Measurements from ENCODE around the gene CCL20. TPM values are rescaled to one million over a fixed set of nuclear protein-coding genes. Genes with fewer than 3 reads are reported as not detected.

The CCL20 gene
- total and polyA plus RNA-seq, 2 of the 8 experiments (the other 6 are each of a cell fraction or from before 2014, with no cell fraction given): not detected

DNA sequence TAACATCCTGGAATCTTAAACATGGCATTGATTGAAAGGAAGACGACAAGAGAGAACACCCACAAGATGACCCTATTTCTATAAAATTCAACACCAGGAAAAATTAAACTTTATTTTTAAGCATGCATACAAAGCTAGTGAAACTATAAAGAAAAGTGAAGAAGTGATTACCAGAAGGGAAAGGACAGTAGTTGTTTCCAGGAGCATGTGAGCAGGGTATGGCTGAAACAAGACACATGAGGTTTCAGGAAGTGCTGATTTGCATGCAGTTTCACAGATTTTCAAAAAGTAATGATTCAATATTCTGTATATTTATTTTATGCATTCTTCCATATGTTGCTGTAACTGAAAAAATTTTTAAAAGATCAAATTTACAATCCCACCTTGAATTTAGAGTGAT is 33.2 kb downstream of the CCL20 start (continued):
- TF ChIP-seq, protein P1, sequence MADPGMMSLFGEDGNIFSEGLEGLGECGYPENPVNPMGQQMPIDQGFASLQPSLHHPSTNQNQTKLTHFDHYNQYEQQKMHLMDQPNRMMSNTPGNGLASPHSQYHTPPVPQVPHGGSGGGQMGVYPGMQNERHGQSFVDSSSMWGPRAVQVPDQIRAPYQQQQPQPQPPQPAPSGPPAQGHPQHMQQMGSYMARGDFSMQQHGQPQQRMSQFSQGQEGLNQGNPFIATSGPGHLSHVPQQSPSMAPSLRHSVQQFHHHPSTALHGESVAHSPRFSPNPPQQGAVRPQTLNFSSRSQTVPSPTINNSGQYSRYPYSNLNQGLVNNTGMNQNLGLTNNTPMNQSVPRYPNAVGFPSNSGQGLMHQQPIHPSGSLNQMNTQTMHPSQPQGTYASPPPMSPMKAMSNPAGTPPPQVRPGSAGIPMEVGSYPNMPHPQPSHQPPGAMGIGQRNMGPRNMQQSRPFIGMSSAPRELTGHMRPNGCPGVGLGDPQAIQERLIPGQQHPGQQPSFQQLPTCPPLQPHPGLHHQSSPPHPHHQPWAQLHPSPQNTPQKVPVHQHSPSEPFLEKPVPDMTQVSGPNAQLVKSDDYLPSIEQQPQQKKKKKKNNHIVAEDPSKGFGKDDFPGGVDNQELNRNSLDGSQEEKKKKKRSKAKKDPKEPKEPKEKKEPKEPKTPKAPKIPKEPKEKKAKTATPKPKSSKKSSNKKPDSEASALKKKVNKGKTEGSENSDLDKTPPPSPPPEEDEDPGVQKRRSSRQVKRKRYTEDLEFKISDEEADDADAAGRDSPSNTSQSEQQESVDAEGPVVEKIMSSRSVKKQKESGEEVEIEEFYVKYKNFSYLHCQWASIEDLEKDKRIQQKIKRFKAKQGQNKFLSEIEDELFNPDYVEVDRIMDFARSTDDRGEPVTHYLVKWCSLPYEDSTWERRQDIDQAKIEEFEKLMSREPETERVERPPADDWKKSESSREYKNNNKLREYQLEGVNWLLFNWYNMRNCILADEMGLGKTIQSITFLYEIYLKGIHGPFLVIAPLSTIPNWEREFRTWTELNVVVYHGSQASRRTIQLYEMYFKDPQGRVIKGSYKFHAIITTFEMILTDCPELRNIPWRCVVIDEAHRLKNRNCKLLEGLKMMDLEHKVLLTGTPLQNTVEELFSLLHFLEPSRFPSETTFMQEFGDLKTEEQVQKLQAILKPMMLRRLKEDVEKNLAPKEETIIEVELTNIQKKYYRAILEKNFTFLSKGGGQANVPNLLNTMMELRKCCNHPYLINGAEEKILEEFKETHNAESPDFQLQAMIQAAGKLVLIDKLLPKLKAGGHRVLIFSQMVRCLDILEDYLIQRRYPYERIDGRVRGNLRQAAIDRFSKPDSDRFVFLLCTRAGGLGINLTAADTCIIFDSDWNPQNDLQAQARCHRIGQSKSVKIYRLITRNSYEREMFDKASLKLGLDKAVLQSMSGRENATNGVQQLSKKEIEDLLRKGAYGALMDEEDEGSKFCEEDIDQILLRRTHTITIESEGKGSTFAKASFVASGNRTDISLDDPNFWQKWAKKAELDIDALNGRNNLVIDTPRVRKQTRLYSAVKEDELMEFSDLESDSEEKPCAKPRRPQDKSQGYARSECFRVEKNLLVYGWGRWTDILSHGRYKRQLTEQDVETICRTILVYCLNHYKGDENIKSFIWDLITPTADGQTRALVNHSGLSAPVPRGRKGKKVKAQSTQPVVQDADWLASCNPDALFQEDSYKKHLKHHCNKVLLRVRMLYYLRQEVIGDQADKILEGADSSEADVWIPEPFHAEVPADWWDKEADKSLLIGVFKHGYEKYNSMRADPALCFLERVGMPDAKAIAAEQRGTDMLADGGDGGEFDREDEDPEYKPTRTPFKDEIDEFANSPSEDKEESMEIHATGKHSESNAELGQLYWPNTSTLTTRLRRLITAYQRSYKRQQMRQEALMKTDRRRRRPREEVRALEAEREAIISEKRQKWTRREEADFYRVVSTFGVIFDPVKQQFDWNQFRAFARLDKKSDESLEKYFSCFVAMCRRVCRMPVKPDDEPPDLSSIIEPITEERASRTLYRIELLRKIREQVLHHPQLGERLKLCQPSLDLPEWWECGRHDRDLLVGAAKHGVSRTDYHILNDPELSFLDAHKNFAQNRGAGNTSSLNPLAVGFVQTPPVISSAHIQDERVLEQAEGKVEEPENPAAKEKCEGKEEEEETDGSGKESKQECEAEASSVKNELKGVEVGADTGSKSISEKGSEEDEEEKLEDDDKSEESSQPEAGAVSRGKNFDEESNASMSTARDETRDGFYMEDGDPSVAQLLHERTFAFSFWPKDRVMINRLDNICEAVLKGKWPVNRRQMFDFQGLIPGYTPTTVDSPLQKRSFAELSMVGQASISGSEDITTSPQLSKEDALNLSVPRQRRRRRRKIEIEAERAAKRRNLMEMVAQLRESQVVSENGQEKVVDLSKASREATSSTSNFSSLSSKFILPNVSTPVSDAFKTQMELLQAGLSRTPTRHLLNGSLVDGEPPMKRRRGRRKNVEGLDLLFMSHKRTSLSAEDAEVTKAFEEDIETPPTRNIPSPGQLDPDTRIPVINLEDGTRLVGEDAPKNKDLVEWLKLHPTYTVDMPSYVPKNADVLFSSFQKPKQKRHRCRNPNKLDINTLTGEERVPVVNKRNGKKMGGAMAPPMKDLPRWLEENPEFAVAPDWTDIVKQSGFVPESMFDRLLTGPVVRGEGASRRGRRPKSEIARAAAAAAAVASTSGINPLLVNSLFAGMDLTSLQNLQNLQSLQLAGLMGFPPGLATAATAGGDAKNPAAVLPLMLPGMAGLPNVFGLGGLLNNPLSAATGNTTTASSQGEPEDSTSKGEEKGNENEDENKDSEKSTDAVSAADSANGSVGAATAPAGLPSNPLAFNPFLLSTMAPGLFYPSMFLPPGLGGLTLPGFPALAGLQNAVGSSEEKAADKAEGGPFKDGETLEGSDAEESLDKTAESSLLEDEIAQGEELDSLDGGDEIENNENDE (IDR thresholded peaks at IDR 0.05; ENCODE audit: insufficient replicate concordance, low read length): no peak
- no peak for TF ChIP-seq MAFK (IDR thresholded peaks at IDR 0.05; ENCODE audit: low read depth, low read length)

Data from H1 (cell line).